ENCODE measurements around the gene NDUFA1.
"Not testable (repeated sequence)": the region's sequence is repeated elsewhere in the genome, so short reads cannot be mapped to it uniquely, and the experiment has no call there.

The NDUFA1 gene

GRCh38 chrX:119916310-119916709 is 44.7 kb downstream of the NDUFA1 start:
- no peak for DNase-seq

DNA sequence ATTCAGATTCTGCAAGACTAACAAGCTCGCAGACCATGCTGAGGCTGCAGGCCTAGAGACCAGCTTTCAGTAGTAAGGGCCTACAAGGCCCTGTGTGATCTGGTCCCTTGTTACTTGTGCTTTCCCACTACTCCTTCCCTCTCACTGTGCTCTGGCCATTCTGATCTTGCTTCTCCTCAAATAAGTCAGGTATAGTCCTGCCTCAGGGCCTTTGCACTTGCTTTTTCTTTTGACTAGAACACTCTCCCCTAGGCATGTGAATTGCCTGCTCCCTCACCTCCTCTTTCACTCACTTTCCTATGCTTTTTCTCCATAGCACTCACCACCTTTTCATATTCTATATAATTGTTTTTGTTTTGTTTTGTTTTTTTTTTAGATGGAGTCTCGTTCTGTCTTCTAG is 46.2 kb downstream of the NDUFA1 start:
- no peak for DNase-seq

DNA sequence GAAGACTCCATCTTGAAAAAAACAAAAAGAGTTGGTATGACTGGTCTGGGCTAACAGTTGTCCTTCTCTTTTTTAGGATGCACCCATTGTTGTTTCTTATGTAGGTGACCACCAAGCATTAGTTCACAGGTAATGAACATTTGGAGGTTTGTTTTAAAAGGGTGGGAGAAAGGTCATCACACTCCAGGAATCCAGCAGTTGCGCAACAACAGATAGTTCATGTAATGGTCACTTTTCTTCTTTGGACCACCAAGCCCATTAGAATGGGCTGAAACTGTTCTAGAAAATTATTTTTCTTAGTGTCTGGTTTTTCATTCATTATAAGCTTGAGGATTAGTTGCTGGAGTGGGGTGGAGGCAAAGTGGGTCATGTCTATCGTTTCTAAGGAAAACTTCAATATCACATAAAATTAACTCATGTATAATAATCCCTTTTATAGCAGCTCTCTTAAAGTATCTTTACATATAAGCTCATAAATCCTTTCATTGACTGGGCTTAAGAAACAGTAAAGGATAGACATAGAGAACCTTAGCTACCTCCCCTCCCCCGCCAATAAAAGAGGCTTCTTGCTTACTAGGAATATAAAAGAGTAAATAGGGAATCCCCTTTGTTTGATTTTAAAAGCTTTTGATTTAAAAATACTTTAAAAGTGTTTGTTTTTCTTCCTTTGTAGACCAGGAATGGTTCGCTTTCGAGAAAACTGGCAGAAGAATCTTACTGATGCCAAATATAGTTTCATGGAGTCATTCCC is 48.4 kb downstream of the NDUFA1 start:
- no peak for DNase-seq

DNA sequence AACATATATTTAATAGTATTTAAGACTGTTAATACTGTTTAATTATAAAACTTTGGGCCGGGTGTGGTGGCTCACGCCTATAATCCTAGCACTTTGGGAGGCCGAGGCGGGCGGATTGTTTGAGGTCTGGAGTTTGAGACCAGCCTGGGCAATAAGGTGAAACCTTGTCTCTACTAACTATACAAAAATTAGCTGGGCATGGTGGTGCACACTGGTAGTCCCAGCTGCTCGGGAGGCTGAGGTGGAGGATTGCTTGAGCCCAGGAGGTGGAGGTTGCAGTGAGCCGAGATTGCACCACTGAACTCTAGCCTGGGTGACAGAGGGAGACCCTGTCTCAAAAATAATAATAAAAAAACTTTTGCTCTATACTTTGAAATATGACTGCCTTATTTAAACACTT is 50.8 kb downstream of the NDUFA1 start:
- DNase-seq = not testable (repeated sequence)

Data from SHP77 treated with DMSO at 0.1 percent for 48 hours (cell line).